Fibroblast of the aortic adventitia (primary cell): Measurements from ENCODE around the gene S100PBP. TPM values are rescaled to one million over a fixed set of nuclear protein-coding genes. Genes with fewer than 3 reads are reported as not detected.

Source experiments
- DNase-seq: peaks from one replicate; pipeline ENCODE4 v3.0.0-alpha.2; 2010; ENCODE audit warnings: low read depth
- H3K4me3 ChIP-seq: 2 replicates; pipeline ENCODE4 v1.5.1; 2011; ENCODE audit warnings: low read depth, mild to moderate bottlenecking, control low read depth, low read length, moderate library complexity
- total RNA-seq: library from RNA; depleted of rRNA; stranded (reverse); fragments of >200 nt; gene quantifications from 2 replicates; pipeline ENCODE4 v1.2.3, GENCODE V29; 2012; ENCODE audit warnings: low replicate concordance
- TF ChIP-seq, protein P1 (sequence below): IDR thresholded peaks from 2 replicates; pipeline ENCODE4 v1.5.1; 2011; ENCODE audit warnings: mild to moderate bottlenecking, low read length, control low read depth, inconsistent platforms; ENCODE audit not compliant: insufficient read depth

S100PBP gene
- 42.4 and 64.5 TPM in 2 replicates for total RNA-seq

DNA sequence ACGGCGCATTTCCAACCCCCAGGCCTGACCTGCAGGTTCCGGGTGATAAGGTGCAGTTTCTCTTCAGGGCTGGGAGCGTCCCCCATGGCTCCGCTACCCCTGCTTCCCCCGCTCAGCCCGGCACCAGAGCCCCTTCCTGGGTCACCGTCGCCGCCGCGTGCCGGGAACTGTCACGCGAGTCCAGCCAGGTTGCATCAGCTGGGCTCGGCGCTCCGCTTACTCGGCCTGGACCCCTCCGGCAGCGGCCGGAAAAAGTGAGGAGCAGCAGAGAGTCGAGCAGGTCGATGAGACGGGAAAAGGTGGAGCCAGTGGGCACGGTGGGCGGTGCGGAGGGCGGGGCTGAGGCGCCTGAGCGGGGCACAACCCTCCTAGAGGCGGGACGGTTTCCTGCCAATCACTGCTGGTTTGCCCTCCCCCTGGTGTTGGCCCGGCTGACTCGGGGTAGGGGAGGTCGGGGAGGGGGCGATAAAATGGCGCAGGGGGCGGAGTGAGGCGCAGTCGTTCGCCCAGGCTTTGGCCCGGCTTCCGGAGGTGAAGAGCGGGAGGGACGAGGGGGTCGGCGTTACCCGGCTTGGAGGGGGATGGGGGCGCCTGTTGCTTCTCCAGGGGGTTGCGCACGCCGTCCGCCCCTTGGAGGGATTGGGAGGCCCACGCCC, at the start of gene S100PBP, which contains the start of gene YARS1:
Gene S100PBP (plus strand): TSS at position 495 of the 656 bp plus-strand sequence. CDS start 8,447 bp downstream, outside the sequence.
Gene YARS1 (minus strand): TSS at position 200 of the 656 bp plus-strand sequence. CDS start 114 bp downstream, at position 86.
- H3K4me3 ChIP-seq: peak within 1 kb of the TSS; percentile 98
- TF ChIP-seq, protein P1, sequence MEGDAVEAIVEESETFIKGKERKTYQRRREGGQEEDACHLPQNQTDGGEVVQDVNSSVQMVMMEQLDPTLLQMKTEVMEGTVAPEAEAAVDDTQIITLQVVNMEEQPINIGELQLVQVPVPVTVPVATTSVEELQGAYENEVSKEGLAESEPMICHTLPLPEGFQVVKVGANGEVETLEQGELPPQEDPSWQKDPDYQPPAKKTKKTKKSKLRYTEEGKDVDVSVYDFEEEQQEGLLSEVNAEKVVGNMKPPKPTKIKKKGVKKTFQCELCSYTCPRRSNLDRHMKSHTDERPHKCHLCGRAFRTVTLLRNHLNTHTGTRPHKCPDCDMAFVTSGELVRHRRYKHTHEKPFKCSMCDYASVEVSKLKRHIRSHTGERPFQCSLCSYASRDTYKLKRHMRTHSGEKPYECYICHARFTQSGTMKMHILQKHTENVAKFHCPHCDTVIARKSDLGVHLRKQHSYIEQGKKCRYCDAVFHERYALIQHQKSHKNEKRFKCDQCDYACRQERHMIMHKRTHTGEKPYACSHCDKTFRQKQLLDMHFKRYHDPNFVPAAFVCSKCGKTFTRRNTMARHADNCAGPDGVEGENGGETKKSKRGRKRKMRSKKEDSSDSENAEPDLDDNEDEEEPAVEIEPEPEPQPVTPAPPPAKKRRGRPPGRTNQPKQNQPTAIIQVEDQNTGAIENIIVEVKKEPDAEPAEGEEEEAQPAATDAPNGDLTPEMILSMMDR: no peak
- peak; percentile 97 for DNase-seq

DNA sequence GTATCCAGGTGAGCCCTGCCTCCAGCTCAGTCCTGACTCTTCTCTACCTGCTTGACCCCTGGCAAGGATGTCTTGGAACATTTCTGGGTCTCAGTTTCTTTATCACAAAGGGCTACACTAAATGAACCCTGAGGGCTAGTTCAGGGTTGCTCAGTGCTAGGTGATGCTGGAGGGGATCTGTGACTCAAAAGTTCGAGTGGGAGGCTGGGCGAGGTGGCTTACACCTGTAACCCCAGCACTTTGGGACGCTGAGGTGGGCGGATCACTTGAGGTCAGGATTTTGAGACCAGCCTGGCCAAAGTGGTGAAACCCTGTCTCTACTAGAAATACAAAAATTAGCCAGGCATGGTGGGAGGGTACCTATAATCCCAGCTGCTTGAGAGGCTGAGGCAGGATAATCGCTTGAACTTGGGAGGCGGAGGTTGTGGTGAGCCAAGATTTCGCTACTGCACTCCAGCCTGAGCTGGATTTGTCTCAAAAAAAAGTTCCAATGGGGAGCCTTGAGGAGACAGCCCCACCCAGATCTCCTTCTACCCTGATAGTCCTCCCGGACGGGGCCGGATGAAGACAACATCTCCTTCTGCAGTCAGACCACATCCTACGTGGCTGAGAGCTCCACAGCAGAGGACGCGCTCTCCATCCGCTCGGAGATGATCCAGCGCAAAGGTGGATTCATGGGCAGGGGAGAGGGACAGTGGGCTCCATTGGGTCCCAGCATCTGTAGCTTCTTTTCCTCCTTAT, 49.2 kb upstream of the S100PBP start:
- TF ChIP-seq, protein P1: no peak
- no peak for DNase-seq
- no peak overlapping the region for H3K4me3 ChIP-seq

DNA sequence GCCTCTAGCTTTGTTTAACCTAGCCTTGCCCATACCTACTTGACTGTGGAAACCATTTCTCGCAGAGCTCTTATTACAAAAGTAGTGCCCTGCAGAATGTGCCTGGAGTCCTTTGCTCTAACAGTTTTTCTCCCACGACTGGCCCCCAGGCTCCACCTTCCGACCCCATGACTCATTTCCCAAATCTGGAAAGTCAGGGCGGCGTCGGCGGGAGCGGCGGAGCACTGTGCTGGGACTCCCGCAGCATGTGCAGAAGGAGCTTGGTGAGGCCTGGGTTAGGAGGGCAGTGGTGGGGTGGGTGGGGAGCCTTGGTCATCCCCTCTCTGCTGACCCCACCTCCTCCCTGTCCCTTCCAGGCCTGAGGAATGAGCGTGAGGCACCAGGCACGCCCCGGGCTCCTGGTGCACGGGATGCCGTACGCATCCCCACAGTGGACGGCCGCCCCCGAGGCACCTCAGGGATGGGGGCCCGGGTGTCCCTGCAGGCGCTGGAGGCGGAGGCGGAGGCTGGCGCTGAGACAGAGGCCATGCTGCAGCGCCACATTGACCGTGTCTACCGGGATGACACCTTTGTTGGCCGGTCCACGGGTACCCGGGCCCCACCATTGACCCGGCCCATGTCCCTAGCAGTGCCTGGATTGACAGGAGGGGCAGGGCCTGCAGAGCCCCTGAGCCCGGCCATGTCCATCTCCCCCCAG, 47.8 kb upstream of the S100PBP start:
- H3K4me3 ChIP-seq: no peak overlapping the region
- no peak for DNase-seq
- TF ChIP-seq, protein P1: no peak

DNA sequence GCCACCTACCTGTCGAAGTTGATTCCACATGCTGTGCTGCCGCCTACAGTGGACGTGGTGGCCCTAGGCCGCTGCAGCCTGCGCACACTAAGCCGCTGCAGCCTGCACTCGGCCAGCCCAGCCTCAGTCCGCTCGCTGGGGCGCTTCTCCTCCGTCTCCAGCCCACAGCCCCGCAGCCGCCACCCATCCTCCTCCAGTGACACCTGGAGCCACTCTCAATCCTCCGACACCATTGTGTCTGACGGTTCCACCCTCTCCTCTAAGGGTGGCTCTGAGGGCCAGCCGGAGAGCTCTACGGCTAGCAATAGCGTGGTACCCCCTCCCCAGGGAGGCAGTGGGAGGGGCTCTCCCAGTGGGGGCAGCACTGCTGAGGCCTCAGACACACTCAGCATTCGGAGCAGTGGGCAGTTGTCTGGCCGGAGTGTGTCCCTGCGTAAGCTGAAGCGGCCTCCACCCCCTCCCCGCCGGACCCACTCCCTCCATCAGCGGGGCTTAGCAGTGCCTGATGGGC, 47.2 kb upstream of the S100PBP start:
- TF ChIP-seq, protein P1: no peak
- no peak for DNase-seq
- no peak overlapping the region for H3K4me3 ChIP-seq

DNA sequence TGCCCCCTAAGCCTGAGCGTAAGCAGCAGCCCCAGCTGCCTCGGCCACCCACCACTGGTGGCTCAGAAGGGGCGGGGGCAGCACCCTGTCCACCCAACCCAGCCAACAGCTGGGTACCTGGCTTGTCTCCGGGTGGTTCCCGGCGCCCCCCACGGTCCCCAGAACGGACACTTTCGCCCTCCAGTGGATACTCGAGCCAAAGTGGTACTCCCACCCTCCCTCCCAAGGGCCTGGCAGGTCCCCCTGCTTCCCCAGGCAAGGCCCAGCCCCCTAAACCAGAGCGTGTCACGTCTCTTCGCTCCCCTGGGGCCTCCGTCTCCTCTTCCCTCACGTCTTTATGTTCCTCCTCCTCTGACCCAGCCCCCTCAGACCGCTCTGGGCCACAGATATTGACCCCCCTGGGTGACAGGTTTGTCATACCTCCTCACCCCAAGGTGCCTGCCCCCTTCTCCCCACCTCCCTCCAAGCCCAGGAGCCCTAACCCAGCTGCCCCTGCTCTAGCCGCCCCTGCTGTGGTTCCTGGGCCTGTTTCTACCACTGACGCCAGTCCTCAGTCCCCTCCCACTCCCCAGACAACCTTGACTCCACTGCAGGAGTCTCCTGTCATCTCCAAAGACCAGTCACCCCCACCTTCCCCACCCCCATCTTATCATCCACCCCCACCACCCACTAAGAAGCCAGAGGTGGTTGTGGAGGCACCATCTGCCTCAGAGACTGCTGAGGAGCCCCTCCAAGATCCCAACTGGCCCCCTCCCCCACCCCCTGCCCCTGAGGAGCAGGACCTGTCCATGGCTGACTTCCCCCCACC, 46.5 kb upstream of the S100PBP start:
- TF ChIP-seq, protein P1: no peak
- no peak overlapping the region for H3K4me3 ChIP-seq
- no peak for DNase-seq
